NCI-H1092 (cell line): ENCODE results near the gene RS1.

ENCODE experiments used
- DNase-seq: peaks from one replicate; lab custom pipeline; 2025; lab: John Stamatoyannopoulos, UW

The RS1 gene

GRCh38 chrX:18668071-18668835 is 3.7 kb downstream of the RS1 start:
- DNase-seq = no peak

DNA sequence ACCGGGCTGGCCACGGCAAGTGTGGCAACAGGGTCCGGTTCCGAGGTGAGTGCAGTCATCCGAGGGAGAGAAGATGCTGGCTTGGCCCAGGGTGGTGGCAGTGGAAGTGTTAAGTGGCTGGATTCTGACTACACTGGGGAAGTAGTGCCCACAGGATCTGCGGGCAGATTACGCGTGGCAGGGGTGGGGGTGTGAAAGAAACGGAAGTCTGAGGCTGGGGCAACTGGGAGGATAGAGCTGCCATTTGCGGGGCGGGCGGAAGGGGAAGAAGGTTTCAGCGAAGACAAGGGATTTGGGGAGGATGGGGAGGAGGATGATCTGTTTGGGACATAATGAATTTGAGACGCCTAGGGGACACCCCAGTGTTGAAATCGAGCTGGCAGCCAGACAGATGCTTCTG is 5.3 kb downstream of the RS1 start:
- DNase-seq = no peak

DNA sequence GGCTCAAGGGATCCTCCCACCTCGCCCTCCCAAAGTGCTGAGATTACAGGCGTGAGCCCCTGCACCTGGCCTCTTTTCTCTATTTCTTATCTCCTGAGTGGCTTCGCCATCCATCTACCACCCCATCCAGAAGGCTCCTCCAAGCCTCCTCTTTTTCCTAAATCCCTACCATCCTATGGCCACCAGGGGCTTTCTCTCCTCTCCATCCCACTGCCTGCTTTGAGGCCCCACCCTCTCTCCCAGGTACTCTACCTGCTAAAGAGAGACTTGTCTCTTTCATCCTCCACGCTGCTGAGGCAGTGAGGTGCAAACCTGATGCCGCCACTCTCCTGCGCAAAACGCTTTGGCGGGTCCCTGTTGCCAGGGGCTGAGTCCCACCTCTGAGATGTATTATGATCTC is 7.0 kb downstream of the RS1 start:
- DNase-seq = no peak

GRCh38 chrX:18661273-18661672 is 10.6 kb downstream of the RS1 start:
- DNase-seq = no peak

GRCh38 chrX:18654875-18655836 is 16.8 kb downstream of the RS1 start:
- no peak for DNase-seq

DNA sequence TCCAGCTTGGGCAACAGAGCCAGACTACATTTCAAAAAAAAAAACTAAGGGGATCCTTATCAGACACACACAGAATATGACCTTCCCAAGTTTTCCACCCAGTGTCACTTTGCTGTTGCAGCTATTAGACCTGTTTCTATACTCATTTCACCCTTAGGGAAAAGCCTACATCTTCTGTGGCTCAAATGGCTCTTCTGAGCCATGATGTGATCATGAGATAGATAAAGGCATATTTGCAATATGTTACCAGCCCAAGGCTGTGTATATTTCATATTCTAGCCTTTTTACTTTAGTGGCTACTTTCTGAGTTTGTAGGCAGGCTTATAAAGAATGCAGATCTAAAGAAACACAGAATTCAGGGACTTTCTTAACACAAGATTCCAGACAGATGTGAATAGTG is 19.3 kb downstream of the RS1 start:
- no peak for DNase-seq

GRCh38 chrX:18650662-18651061 is 21.2 kb downstream of the RS1 start:
- no peak for DNase-seq

GRCh38 chrX:18649498-18649951 is 22.4 kb downstream of the RS1 start:
- no peak for DNase-seq

DNA sequence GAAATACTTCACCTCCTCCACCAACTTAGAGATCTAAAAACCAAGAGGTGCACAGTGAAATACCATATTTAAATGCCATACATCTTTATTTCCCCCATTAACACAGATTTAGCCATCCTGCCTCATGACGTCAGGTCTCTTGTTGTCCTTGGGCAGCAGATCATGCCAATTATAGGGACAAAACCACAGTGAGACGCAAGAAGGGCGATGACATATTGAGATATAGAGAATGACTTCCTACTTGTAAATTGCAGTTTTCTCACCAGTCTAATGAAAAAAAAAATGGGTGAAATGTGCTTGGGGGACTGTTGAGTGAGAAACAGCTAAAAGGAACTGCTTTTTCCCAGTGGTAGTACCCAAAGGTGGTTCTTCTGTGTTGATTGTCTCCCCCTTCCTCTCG is 24.3 kb downstream of the RS1 start:
- DNase-seq = no peak

DNA sequence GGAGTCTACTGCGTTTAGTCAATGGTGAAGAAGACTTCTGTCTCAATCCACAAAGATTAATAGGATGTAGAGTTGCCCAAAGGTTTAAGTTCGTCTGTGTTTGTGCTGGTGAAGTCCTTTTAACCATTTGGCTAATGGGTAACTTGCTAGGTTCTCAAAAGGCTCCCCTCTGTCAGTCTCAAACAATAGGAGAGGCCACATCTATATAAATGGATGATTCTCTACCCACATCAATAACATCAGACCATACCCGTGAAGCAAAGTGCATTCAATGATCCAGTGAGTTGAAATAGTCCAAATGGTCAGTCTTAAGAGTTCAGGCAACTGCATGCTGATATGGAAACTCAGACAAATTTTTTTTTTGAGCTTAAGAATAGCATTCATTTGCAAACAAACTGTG is 28.1 kb downstream of the RS1 start:
- DNase-seq = no peak

DNA sequence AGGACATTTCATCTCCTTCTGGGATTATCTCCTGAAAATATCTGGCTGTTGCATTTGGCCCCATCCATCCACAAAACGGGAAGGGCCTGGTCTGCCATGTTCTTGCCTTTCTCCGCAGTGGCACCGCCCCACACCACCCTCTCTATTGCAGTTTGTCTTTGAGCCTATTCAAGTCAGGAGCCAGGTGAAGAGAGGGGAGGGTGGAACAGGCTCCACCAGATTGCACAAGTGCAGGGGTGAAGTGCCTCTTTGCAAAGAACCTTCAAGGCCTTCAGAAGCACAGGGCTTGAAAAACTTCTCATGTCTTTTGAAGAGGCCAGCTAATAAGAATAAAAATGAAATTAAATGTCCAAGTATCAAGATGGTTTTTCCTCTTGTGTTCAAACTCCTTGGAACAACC is 28.7 kb downstream of the RS1 start:
- DNase-seq = no peak

GRCh38 chrX:18640686-18641085 is 31.2 kb downstream of the RS1 start:
- no peak for DNase-seq

GRCh38 chrX:18639280-18639679 is 32.6 kb downstream of the RS1 start:
- DNase-seq = no peak

DNA sequence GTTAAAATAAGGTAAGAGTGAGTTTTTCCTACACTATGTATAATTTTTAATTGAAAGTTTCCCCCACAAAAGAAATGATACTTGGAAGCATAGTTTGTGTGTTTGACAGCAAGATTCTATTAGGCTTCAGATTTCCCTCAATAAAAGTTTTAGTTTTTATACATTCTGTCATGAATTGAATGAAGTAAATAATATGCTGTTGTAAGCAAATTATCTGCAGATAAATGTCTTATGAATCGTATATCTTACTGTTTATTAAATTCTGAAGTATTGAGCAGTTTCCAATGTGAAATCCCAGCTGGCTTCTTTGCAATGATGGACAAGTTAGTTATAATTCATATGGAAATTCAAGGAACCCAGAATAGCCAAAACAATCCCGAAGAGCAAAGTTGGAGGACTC is 33.5 kb downstream of the RS1 start:
- no peak for DNase-seq

GRCh38 chrX:18630934-18631333 is 41.0 kb downstream of the RS1 start:
- no peak for DNase-seq

DNA sequence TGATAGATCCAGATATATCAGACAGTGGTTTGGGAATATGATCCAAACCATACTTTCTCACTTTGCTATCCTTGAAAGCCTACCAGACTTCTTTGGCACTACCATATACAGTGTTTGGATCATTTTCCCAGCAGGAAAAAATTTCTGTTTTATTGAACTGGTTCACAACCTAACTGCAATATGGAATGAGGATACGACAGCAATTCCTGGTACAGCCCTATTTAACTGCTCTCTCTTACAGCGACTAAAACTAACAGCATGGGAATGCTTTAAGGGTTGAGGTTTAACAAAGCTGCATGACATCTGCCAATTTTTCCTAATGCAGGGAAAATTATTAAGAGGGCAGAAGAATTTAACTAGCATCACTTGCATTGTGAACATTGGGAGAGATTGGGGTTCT is 47.3 kb downstream of the RS1 start:
- DNase-seq = no peak

DNA sequence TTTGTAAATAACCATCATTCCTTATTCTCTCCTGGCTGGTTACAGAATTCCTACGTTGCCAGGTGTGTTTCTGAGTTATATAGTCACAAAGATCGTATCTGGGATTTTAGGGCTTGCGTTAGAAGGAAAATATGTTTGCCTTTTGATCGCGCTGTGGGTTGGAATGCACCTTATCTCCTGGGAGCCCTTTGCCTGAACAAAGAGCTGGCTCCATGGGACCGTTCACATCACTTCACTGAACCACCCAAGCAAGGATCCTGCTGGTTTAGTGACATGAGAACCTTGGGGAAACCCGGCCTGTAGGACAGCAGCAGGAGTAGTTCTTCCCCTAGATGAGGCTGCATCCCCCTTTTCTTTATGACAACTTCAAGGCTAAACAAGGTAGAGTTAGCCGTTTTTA is 51.6 kb downstream of the RS1 start:
- DNase-seq = no peak

DNA sequence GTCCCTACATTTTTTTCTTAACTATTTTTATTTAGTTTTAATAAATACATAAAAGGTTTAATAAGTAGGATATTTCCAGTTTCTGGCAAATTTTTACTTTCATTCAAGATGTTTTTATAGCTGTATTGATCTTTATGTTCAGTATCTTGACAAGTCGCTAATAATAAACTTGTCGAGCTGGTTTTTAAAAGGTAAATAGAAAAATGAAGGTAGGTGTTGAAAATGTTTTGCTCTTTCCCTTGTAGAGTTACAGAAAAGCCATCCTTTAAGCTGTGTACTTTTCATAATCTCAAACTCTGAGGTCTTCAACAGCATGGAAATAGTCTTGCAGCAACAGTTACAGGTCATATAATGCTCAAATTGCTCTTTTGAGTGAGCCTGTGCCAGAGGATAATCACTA is 52.6 kb downstream of the RS1 start:
- no peak for DNase-seq

DNA sequence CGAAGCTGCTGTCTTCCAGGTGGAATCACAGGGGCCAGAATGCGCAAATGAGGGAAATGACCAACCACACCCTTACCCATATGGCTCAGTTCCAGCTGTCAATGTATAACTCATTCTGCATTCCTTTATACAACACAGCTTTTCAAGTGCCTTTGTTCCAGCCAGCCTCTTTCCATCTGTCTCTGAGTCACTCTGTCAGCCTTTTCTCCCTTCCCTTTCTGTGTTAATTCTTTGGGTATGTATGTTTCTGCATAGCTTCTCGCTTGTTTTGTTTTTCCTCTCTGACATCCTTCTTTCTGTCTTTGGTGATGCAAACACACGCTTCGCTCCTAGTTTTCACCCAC is 54.5 kb downstream of the RS1 start:
- no peak for DNase-seq

- DNase-seq = no peak
Measured at GRCh38 chrX:18616688-18617406, 55.1 kb downstream of the RS1 start.

DNA sequence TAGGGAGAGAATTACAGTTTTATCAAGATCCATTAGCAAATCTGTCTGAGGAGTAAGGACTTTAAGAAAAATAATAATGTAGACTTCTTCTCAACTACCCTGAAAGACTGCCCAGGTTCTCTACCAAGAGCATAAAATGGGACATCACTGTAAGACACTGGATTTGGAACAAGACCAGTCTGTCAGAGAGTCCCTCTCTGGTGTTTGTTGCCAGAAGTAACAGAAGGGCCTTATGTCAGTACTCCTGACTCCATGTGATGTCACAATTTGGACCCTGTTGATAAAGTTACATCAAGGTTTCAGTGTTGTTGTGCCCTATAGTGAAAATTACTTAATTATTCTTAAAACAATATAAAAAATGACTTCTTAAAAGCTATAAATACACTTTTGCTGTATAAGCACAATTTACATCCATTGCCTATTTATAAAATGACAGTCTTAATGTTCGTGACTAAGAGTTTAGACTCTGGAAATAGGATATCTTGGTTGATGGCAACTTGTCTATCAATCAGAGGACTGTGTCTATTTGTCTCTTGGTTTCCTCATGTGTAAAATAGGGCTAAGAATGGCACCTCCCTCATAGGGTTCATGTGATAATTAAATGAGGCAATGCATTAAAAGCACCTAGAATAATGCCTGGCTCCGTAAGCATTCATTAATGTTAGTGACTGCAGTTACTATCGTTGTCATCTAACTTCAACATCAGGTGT is 57.8 kb downstream of the RS1 start:
- DNase-seq = no peak

DNA sequence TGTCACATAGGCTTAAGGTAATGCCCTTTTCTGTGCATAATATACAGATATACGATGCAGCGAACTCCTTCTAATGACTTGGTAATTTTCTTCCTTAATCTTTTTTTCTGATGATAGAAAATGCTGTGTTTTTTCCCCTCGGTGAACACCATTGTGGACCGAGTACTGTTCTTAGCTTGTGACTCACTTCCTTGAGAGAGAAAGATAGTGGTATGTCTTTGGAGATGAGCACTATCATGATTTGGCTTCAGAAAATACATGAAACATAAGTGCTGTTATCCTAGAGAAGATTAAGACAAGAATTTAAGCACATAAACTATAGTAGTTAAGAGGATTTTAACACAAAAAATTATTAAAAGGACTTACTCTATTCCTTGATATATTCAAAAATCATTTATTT is 63.9 kb downstream of the RS1 start:
- DNase-seq = no peak
